HG03378 (cell line): Measurements from ENCODE around the gene PGA4.
"Not testable (repeated sequence)": the region's sequence is repeated elsewhere in the genome, so short reads cannot be mapped to it uniquely, and the experiment has no call there.

Experiments
- ATAC-seq: cut with Tn5 transposase; IDR thresholded peaks from one replicate; pipeline ENCODE4 v1.9.1; 2021; ENCODE audit warnings: mild to moderate bottlenecking, moderate library complexity; ENCODE audit not compliant: unreplicated experiment

The PGA4 gene

GRCh38 chr11:61203873-61204272, 18.3 kb upstream of the PGA4 start:
- ATAC-seq = not testable (repeated sequence)

DNA sequence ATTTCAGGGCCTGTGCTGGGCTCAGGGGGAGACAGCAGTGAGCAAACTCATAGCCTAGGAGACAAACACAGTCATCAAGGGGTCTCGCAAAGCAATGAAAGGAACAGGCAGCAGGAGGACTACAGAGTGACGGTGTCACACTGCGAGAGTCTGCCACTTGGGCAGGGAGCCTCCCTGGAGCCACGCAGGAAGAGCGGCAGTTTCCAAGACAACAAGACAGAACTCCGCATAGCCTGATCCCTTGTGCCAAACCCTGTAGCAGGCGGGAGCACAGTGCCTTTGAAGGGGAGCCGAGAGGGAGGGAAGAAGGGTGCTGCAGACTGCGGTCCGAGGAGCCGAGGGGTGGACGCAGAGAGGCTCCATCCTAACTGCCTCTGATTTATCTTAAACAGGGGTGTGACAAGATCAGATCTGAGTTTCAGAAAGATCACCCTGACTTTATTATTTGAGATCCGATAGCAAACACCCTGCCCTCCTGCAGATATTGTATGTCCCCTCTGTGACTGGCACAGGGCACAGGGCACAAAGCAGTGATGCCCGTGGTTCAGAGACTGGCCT, 17.6 kb upstream of the PGA4 start:
- not testable (repeated sequence) for ATAC-seq

- ATAC-seq = not testable (repeated sequence)
These were observed 14.4 kb upstream of the PGA4 start for GRCh38 chr11:61207636-61208310.

DNA sequence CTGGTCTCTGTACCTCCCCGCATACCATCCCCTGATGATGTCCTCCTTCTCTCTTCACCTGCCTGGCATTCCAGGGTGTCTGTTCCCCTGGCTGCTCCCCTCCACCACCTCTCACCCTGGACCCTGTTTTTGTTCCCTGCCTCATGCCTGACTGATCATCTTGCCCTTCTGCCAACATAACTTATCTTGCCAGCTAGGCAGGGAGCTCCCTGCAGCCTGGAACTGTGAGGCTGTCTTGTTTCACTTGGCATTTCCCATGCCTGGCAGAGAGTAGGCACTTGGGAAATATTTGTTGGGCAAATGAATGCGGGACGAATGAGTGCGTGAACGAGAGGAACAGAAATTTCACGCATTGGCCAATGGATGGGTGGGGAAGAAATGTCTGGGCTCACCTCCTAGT, 11.5 kb upstream of the PGA4 start:
- ATAC-seq = not testable (repeated sequence)

- not testable (repeated sequence) for ATAC-seq
These were observed 10.7 kb upstream of the PGA4 start for GRCh38 chr11:61211327-61211952.

- not testable (repeated sequence) for ATAC-seq
These were observed 9.9 kb upstream of the PGA4 start for GRCh38 chr11:61212202-61212601.

GRCh38 chr11:61213711-61214324, 8.3 kb upstream of the PGA4 start:
- not testable (repeated sequence) for ATAC-seq

GRCh38 chr11:61218306-61218705, 3.8 kb upstream of the PGA4 start:
- ATAC-seq = not testable (repeated sequence)

- ATAC-seq = not testable (repeated sequence)
These were observed 3.1 kb upstream of the PGA4 start for GRCh38 chr11:61219016-61219415.

DNA sequence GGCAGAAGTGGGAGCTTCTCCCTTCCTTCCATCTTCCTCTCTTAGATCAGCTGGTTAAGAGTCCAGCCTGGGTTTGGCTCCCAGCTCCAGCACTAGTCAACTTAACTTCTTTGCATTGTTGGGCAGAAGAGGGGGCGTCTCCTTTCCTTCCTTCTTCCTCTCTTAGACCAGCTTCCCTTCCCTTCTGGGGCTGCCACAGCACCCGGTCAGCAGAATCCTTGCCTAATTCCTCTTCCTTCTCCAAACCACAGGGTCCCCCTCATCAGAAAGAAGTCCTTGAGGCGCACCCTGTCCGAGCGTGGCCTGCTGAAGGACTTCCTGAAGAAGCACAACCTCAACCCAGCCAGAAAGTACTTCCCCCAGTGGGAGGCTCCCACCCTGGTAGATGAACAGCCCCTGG, 545 bp downstream of the PGA4 start:
- not testable (repeated sequence) for ATAC-seq

DNA sequence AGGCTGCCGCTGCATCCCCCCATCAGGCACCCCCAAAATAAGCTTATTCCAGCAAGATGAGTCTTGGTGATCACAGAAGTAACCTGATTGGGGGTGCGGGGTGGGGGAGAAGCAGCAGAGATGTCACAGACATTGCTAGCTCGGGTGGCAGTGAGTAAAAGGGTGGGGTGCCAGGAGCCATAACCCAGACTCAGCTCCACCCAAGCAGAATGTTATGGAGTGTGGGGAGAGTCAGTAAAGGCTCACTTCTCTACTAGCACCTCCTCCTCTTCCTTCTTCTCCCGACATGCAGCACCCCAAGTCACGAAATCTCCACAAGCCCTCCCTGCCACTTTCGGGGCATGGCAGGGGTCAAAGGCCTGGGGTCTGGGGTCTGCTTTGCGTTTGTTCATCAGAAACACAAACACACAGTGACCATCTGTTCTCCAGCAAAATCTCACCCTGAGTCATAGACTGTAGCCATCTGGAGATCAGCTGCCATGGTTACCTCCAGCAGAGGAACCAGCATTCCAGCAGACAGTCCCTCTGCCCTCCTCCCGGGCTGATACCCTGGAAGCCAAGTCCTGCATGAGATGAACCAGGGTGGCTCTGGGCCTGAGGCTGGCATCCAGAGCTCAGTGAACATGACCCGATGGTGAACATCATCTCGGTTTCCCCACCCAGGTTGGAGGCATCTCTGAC, 4.5 kb downstream of the PGA4 start:
- ATAC-seq = not testable (repeated sequence)

DNA sequence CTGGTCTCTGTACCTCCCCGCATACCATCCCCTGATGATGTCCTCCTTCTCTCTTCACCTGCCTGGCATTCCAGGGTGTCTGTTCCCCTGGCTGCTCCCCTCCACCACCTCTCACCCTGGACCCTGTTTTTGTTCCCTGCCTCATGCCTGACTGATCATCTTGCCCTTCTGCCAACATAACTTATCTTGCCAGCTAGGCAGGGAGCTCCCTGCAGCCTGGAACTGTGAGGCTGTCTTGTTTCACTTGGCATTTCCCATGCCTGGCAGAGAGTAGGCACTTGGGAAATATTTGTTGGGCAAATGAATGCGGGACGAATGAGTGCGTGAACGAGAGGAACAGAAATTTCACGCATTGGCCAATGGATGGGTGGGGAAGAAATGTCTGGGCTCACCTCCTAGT, 7.3 kb downstream of the PGA4 start:
- not testable (repeated sequence) for ATAC-seq

- not testable (repeated sequence) for ATAC-seq
These were observed 8.9 kb downstream of the PGA4 start for GRCh38 chr11:61231033-61231432.

DNA sequence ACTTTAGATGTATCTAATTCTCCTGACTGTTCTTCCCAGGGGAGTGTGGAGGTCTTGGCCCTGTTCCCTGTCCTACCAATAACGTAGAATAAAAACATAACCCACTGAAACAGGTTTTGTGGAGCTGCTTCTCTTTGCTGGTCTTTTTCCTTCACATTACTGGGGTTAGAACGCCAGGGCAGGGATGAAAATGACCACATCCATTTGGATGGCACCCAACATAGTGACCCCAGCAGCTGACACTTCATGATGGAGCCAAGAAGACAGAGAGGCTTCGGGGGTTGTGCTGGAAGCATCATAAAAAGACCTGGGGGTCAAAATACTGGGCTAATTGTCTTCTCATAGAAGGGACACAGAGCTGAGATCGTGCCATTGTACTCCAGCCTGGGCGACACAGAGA, 9.4 kb downstream of the PGA4 start:
- not testable (repeated sequence) for ATAC-seq

DNA sequence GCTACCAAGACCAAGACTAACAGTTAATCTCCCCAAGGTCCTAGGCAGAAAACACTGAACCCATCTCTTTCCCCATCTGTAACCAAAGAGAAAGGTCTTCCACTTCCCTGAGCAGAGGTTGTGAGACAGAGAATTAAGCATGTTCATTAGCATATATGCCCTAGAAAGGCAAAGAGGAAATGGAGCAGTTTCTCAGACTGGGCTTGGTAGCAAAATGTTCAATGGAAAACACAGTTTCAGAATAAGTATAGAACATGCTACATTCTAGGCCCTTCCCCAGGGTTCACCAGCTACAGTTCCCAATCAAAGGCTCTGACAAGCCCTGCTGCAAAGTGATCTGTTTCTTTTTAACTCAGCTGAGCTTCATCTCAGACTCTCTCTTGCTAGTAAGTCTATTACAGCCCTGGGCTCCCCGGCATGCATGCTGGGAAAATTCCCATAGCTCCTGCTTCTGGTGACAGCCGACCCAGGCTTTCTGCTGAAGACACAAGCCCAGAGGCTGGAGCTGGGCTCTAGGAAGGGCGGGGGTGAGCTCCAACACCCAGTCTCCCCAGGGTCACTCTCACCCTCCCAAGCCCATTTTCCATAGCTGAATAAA, 10.5 kb downstream of the PGA4 start:
- not testable (repeated sequence) for ATAC-seq

GRCh38 chr11:61237130-61237529, 15.0 kb downstream of the PGA4 start:
- ATAC-seq = not testable (repeated sequence)

DNA sequence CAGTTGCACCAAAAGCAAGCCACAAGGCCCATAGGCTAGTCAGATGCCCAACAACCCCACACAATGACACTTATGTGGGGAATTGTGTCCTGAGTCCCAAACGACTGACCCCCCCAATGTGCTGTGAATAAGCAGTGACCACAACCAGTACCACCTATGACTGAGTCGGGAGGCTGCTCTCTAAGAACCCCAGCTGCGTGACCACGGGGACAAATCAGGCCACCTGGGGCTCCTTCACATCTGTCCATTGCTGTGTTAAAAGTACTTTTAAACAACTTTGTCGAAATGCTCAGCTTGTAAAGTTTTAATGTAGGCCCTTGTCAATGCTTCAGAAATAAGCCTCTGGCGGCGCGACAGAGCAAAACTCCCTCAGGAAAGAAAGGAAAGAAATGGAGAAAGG, 18.1 kb downstream of the PGA4 start:
- not testable (repeated sequence) for ATAC-seq

- ATAC-seq = not testable (repeated sequence)
These were observed 18.7 kb downstream of the PGA4 start, which contains the start of gene PGA5 for GRCh38 chr11:61240875-61241274. Gene PGA5, plus strand, starts transcription at chr11:61241175. Its CDS starts 52 bp downstream, at chr11:61241227.

- ATAC-seq = not testable (repeated sequence)
These were observed 19.4 kb downstream of the PGA4 start for GRCh38 chr11:61241526-61241925.

GRCh38 chr11:61245284-61245964, 23.3 kb downstream of the PGA4 start:
- not testable (repeated sequence) for ATAC-seq
